NOMO-1 (cell line): ENCODE measurements around the gene PTAR1.
"Not testable (repeated sequence)": the region's sequence is repeated elsewhere in the genome, so short reads cannot be mapped to it uniquely, and the experiment has no call there.

ENCODE experiments used
- DNase-seq, 2 experiments: peaks; one replicate each; lab custom pipeline; 2025; ENCODE audit not compliant: unreplicated experiment in 2 of 2; lab: John Stamatoyannopoulos, UW

The PTAR1 gene

DNA sequence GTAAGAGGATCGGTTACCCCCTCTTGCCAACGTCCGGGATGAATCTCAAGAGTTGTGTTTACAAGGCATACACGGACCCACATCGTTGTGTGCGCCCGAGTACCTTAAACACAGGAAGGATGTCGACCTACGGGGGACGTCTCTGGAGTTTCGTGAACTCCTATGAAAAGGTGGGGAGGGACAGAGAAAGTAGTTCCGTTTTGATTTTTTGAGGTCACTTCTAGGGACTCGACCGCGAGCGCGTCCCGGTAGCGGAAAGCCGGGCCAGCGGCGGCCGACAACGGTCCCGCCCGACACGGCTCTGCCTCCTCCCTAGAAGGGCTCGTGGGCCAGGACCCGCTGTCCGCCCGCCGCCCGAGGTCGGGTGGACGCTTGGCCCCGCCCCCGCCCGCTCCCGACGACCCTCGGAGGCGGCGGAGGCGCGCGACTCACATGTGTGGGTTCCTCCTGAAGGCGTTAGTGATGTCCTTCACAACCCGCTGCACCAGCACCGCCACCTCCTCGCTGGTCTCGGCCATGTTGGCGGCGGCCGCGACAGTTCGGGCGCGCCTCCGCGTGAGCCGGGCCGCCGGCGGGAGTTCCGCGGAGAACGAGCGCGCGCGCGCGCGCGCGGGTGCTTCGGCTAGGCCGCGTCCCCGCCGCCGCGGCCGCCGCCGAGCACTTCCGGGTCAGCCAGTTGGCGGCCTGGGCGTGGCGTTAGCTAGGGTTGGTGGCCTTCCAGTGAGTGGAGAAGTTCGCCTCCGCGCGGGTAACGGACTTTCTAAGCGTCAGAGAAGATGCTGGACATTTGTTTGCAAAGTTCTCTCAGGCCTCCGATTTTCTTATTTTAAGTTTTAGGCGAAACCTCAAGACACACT, at the start of gene PTAR1:
Gene PTAR1, minus strand, starts transcription at position 591 of the 857 bp plus-strand sequence. Its CDS starts 73 bp downstream, at position 518.
- DNase-seq = peak; percentile 70 to 73

DNA sequence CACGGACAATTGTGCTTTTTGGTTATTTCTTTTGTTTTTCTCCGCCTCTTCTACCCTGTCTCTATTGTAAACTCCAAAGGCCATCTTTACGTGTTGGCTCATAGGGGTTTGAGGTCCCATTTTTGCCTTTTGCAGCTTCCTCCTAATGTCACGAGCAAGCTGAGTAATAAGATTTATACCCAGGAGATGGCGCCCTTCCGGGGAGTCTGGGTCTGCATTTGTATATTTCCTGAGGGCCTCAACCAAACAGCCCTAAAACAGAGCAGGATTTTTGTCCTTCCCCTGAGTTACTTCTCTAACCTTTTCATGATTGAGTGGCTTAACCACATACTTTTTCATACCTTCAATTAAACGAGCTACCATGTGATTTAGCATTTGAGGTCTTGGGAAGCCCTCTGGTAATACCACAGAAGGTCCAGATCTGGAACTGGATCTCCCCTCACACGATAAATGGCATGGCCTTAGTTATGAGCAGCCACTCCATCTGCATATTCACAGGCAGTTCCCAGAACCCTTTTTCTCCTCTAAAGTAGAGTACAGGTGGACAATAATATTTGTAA, 49.6 kb upstream of the PTAR1 start:
- no peak for DNase-seq

GRCh38 chr9:69806627-69807026, 46.8 kb upstream of the PTAR1 start:
- DNase-seq = no peak

DNA sequence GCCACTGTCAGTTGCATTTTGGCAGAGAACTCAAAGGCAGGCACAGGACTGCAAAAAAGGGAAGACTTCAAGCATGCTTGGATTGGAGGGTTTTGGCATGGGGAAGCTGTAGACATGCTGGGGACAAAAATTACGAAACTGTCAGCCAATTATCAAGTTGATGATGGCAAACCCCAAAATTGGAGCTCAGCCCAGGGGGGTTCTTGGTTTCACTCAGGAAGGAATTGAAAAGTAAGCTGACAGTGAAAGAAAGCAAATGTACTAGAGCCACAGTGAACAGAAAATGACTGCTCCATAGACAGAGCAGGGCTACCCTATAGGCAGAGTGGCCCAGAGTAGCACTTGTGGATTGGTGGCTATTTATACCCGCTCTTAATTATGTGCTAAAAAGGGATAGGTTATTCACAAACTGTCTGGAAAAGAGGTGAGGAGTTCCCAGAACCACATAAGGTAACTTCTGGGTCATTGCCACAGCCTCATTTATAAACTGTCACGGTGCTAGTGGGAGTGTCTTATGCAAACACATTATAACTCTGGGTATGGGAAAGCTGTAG, 46.2 kb upstream of the PTAR1 start:
- DNase-seq = peak; percentile 57 to 63

- DNase-seq = no peak
Measured at GRCh38 chr9:69801989-69802388, 42.2 kb upstream of the PTAR1 start.

DNA sequence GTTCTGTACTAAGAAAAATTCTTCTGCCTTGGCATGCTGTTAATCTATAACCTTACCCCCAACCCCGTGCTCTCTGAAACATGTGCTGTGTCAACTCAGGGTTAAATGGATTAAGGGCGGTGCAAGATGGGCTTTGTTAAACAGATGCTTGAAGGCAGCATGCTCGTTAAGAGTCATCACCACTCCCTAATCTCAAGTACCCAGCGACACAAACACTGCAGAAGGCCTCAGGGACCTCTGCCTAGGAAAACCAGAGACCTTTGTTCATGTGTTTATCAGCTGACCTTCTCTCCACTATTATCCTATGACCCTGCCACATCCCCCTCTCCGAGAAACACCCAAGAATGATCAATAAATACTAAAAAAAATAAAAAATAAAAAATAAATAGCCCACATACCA, 40.2 kb upstream of the PTAR1 start:
- not testable (repeated sequence) for DNase-seq

GRCh38 chr9:69799521-69799920, 39.7 kb upstream of the PTAR1 start:
- DNase-seq = not testable (repeated sequence)

GRCh38 chr9:69798744-69799143, 38.9 kb upstream of the PTAR1 start:
- no peak for DNase-seq

DNA sequence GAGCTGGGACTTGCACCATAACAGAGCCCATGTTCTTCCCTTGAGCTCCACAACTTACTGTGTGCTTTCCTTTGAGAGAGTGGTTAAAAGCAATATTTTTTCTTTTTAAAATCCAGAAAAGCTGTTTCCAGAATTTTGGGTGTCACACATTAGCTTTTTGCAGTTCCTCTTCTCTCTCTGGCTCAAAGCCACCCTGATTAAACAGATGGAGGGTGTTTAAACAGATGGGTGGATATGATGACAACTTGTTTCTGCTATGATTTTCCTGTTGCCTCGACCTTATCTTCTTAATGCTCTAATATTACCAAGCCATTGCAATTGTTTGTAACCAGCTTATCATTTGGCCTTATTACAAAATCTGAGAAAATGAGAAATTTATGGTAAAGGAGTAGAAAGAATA, 37.9 kb upstream of the PTAR1 start:
- no peak for DNase-seq

GRCh38 chr9:69794356-69794755, 34.5 kb upstream of the PTAR1 start:
- DNase-seq = no peak

DNA sequence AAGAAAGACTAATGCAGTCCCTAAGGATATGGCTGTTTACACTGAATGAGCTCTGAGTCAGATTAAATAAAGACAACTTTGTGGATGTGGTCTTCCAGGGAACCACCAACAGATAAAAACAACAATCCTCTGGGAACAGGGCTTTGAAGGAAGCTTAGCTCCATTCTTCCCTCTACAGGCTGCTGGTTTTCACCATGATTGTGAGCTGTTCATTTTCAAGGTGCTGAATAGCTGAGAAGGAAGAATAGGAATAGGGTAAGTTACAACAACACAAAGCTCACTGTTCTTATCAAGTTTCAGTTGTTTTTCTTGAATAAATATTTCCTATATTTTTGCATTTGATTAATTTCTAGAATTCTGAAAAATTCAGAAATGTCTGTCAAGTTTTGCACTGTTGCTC, 25.9 kb upstream of the PTAR1 start:
- DNase-seq = no peak

GRCh38 chr9:69773258-69773657, 13.4 kb upstream of the PTAR1 start:
- DNase-seq = no peak

- no peak for DNase-seq
Measured at GRCh38 chr9:69771775-69772418, 12.1 kb upstream of the PTAR1 start.

DNA sequence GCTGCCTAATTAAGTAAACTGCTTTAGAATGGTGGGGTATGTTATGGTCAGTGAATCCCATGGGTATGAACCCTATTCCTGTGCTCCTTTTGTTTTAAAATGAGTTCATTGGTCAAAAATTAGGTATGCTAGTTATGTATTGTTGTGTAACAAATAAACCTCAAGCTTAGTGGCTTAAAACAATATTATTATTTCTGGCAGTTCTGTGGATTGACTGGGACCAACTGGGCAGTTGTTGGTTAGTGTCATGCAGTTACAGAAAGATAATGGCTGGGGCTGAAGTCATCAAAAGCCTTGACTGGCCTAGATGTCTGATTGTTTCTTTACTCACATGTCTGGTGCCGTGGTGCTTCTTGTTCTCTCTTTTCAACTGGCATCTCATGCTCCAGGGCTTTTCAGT, 8.9 kb upstream of the PTAR1 start:
- no peak for DNase-seq

- no peak for DNase-seq
Measured at GRCh38 chr9:69768101-69768500, 8.3 kb upstream of the PTAR1 start.

- not testable (repeated sequence) for DNase-seq
Measured at GRCh38 chr9:69763862-69764261, 4.1 kb upstream of the PTAR1 start.

- no peak for DNase-seq
Measured at GRCh38 chr9:69762527-69762926, 2.7 kb upstream of the PTAR1 start.

DNA sequence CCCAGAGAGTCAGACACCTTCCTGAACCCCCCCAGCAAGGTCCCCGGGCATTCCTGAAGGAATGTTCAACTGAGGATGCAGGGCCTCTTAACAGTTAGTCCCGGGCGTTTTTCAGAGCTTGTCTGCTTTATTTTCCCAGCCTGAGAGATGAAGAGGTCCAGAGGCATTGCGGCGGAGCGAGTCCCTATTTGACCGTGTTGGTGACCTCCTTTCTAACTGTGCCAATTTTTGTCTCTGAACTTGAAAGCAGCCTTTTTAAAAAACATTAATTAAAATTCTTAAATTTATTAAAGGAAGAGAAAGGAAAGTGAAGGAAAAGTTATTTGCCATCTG, 433 bp upstream of the PTAR1 start:
- no peak for DNase-seq

GRCh38 chr9:69759021-69759420, 790 bp downstream of the PTAR1 start:
- DNase-seq = no peak

DNA sequence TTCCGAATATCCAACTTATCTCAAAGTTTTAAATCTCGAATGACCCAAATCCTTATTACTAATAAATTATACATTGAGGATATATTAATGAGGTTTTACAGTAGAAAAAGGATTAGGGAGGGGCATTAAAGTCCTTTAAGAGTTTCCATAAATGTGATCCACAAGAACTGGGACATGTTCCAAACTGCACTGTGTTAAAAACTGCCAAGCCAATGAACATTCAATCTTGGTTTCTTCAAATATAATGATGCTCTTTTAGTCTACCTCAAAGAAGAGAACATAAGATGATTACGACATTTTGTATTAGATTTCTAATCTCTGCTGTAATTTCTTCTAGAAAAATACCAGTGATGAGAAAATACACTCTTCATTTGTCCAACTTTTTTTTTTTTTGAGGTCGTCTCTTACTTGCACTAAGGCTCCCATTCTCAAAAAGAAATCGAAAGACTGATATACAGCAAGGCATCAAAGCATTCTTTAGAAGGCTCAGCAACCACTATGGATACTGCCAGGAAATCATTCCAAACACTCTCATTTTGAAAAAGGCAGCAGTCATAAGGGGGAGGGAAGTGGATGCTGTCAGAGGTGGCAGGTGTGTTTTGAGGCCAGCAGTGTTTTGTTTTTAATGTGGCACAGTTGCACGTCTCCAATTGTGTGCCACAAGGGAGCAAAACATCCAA, 1.7 kb downstream of the PTAR1 start:
- DNase-seq = no peak

- DNase-seq = no peak
Measured at GRCh38 chr9:69755205-69755604, 4.6 kb downstream of the PTAR1 start.
